ENCODE data around the gene CNNM3.
"Not testable (repeated sequence)": the region's sequence is repeated elsewhere in the genome, so short reads cannot be mapped to it uniquely, and the experiment has no call there.

CNNM3 gene

GRCh38 chr2:96816127-96816835, at the start of gene CNNM3:
Gene CNNM3, plus strand, starts transcription at chr2:96816268. Its CDS starts 10 bp downstream, at chr2:96816278.
- peak; percentile 93 for DNase-seq

- no peak for DNase-seq
These were observed 48.8 kb upstream of the CNNM3 start for GRCh38 chr2:96767135-96767871.

DNA sequence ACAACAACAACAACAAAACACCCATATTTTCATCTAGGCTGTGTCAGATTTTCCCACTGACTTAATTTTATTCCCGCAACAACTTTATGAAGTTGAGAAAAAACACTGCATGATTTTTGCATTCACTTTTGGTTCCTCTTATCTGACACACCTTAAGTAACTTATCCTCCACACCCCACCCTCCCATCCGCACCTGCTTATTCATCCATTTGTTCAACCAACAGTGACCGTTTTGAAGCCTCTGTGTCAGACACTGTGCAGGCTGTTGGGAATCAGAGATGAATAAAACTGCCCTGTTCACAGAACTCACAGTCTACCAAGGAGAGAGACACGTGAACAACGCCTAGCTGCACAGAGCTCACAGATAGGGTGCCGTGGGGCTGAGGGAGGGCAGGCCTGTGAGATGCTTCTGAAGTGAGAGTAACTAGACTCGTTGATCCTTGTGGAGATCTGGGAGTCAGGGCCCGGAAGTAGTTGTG, 47.9 kb upstream of the CNNM3 start:
- DNase-seq = no peak

DNA sequence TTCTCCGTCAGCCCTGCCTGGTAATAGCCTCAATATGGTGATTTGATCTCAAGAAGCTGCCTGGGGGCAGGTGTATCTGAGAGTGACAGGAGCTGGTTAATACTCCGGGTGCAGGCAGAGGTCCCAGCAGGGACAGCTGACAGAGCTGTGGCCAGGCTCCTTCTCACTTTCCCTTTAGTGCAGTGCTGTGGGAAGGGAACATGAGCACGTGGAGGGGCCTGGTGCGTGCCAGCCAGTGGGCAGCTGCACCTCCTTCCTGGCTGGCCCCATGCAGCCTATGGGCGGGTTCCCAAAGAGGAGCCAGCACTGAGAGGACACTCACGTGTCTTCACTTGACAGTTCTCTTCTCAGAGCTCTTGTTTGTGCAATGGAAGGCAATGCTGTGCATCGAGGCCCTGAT, 46.3 kb upstream of the CNNM3 start:
- no peak for DNase-seq

GRCh38 chr2:96770442-96771202, 45.4 kb upstream of the CNNM3 start:
- no peak for DNase-seq

GRCh38 chr2:96771796-96772618, 44.1 kb upstream of the CNNM3 start:
- DNase-seq = no peak

GRCh38 chr2:96772903-96773671, 43.0 kb upstream of the CNNM3 start:
- no peak for DNase-seq

- peak; percentile 53 for DNase-seq
These were observed 42.1 kb upstream of the CNNM3 start for GRCh38 chr2:96773922-96774321.

DNA sequence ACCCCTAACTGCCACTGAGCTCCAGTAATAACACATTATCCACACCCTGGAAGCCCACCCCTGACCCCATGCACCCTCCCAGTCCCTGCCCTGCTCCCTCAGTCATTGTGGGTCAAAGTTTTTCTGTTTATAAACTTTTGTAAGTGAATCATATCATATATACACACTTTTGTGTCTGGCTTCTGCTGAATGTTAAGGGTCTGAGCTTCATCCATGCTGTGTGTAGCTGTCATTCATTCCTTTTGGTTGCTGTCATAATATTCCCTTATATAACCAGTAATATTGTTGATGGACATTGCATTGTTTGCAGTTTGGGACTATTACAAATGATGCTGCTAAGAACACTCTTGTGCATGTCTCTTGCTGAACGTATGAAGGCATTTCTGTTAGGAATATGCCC, 40.9 kb upstream of the CNNM3 start:
- DNase-seq = no peak

DNA sequence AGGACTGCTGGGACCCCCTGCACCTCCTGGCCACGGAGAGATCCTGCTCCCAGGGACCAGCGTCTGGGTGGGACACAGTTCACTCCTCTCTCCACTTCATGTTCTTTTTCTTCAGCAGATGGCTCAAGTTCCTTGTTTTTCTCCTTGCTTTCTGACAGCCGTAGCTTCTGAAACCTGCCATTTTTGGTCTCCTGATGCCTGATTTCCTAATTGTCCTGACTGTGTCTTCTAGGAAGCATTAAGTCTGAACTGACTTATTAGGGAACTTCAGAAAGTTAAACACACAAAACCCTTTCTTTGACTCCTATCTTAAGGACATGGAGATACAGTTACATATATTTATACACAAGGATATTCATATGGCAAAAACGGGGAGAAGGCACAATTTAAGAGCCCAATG, 32.7 kb upstream of the CNNM3 start:
- no peak for DNase-seq

DNA sequence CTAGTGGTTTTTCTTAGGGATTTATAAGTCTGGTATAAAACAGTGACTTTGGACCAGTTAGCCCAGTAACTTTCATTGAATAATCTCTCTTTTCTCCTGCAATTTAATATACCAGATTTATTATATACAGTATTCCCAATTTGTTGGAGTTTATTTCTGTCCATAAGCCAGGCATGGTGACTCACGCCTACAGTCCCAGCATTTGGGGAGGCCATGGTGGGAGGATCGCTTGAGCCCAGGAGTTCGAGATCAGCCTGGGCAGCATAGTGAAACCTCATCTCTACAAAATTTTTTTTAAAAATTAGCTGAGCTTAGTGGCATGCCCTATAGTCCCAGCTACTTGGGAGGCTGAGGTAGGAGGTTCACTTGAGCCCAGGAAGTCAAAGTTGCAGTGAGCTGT, 28.7 kb upstream of the CNNM3 start:
- no peak for DNase-seq

- no peak for DNase-seq
These were observed 27.4 kb upstream of the CNNM3 start for GRCh38 chr2:96788442-96789244.

GRCh38 chr2:96789245-96789617, 26.8 kb upstream of the CNNM3 start:
- no peak for DNase-seq

GRCh38 chr2:96792772-96793749, 23.0 kb upstream of the CNNM3 start:
- no peak for DNase-seq

- DNase-seq = no peak
These were observed 21.0 kb upstream of the CNNM3 start for GRCh38 chr2:96795076-96795475.

GRCh38 chr2:96796497-96796896, 19.6 kb upstream of the CNNM3 start:
- not testable (repeated sequence) for DNase-seq

DNA sequence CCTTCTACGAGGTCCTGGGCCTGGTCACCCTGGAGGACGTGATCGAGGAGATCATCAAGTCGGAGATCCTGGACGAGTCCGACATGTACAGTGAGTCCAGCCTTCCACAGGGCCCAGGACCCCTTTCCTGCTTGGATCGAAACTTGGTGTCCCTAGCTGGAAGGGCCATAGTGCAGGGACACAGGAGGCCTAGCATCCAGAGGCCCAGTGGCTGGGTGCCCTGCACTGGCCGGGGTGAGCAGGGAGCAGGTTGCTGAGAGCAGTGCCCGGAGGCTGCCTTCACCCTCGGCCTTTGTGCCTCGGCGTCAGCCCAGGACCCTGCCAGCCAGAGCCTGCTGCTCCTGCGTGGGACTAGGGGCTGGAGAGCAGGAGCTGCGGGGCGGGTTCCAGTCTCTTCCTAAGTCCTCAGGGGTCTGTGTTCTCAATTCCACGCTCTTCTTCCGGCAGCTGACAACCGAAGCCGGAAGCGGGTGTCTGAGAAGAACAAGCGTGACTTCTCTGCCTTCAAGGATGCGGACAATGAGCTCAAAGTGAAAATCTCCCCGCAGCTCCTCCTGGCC, 18.9 kb upstream of the CNNM3 start:
- no peak for DNase-seq

DNA sequence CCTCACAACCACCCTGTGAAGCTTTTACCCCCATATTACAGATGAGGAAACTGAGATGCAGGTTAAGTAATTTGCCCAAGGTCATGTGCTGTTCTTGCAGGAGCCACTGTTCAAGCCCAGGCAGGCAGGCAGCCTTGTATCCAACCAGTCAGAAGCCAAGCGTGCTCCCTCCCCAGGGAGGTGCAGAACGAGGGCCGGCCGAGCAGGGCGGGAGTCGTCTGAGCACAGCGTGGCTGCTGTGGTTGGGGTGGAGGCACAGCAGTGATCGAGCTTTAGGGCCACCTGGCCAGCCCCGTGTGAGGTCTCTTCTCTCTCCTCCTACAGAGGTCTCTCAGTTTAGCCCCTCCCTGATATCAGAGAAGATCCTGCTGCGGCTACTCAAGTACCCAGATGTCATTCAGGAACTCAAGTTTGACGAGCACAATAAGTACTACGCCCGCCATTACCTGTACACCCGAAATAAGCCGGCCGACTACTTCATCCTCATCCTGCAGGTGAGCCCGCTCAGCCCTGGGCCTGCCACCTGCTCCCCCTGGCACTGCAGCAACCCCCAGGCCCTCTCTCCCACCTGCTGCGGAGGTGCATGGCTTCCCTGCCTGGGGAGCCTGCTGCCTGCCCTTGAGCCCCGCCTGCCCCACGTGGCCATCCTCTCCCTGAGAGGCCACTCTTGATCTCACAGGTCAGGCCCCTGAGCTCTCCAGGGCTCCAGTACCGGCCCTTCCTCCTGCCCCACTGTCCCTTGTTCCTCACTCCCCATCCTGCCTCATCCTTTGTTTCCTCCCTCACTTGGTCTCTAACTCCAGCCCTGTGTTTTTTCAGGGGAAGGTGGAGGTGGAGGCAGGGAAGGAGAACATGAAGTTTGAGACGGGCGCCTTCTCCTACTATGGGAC, 17.1 kb upstream of the CNNM3 start:
- DNase-seq = no peak

DNA sequence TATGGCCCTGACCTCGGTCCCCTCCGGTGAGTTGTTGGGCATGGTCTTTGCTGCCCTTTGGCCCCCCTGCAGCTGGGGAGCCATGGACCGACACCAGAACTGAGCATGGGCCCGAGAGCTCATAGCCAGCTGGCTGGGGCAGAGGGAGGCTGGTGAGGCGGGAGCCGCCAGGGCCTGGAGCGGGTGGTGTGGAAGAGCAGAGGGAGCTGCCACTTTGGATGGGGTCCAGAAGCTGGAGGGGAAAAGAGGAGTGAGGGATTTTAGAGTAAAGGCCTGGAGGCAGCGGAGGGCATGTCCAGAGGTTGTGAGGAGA, 16.5 kb upstream of the CNNM3 start:
- no peak for DNase-seq

Data from CD4-positive, alpha-beta T cell treated with Interleukin-15 for 1 hour (primary cell).